Right atrium auricular region (tissue), 2 donors: Measurements from ENCODE around the gene WDR93. TPM values are rescaled to one million over a fixed set of nuclear protein-coding genes. Genes with fewer than 3 reads are reported as not detected.

Experiments used
- DNase-seq: peaks from one replicate; pipeline ENCODE4 v3.0.0-alpha.2; 2019; ENCODE audit warnings: low spot score
- H3K27ac ChIP-seq, 2 donors: fragments of 200-600 bp; sonication (generic); 1 replicate in 1 of 2; 2 replicates in 1 of 2; pipeline ENCODE4 v1.5.1; 2016 to 2019
- H3K27me3 ChIP-seq, 2 donors: fragments of 200-600 bp; sonication (generic); one replicate each; pipeline versions ENCODE4 v1.5.1 to v1.6.0; 2017 to 2019
- H3K36me3 ChIP-seq: fragments of 200-600 bp; sonication (generic); one replicate; pipeline ENCODE4 v1.5.1; 2016
- H3K4me1 ChIP-seq, 2 donors: fragments of 200-600 bp; sonication (generic); one replicate each; pipeline versions ENCODE4 v1.5.1 to v1.6.0; 2017 to 2019
- H3K4me3 ChIP-seq, 2 donors: fragments of 200-600 bp; sonication (generic); 1 replicate in 1 of 2; 2 replicates in 1 of 2; pipeline ENCODE4 v1.5.1; 2017 to 2019; ENCODE audit warnings: mild to moderate bottlenecking in 1 of 2, moderate library complexity in 1 of 2
- H3K9me3 ChIP-seq, 2 donors: fragments of 200-600 bp; sonication (generic); one replicate each; pipeline ENCODE4 v1.5.1; 2019
- total RNA-seq, 2 donors: library from RNA; depleted of rRNA; stranded (reverse); fragments of >200 nt; gene quantifications; one replicate each; pipeline ENCODE4 v1.1.0, GENCODE V29; 2016
- TF ChIP-seq, protein P1 (sequence below), 2 donors: fragments of 200-600 bp; sonication (generic); IDR thresholded peaks; one replicate each; pipeline ENCODE4 v1.5.1; 2019; ENCODE audit warnings: antibody characterized with exemption in 2 of 2

The WDR93 gene
- total RNA-seq, 2 donors from 2014 or later: 0.20 TPM; not detected in 1

DNA sequence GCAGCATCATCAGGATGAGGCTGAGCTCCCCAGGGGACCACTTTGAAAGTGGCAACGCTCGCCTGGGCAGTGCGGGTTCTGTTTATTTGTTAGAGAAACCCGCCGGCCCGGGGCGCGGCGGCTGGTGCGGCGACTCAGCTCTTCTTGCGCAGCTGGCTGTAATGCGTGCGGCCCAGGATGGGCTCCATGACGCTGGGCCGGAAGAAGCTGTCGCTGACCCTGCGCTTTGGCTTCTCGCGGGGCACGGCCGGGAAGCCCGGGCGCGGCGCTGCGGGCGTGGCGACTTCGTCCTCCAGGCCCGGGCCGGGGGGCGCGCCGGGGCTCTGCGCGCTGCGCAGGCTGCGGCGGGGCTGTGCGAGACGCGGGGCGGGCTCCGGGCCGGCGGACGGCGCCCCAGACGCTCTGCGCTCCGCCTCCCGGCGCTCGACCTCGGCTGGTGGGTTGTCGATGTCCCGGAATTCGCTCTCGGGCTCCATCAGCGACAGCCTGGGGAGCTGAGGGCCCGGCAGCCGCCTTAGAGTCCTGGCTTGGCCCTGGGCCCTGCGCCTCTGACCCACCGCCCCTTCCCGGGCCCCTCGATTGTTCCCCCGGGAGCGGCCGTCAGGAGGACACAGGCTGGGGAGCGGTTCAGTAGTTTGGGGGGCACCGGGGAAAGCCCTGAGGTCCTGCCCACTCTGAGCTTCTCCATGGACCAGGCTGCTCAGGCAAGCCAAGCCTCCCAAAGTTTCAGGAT is 25.0 kb upstream of the WDR93 start:
- Histone ChIP-seq H3K4me1 (peaks cover 0 to 28% of the 10 kb centered on the region in 2 donors), H3K9me3 (no peaks in the 10 kb centered on the region), H3K27ac (peak overlapping the region; percentile 82 to 92), H3K27me3 (no peaks in the 10 kb centered on the region), H3K36me3 (no peaks in the 10 kb centered on the region), H3K4me3 (peak overlapping the region; percentile 22 to 44)
- peak; percentile 79 for DNase-seq
- TF ChIP-seq, protein P1, sequence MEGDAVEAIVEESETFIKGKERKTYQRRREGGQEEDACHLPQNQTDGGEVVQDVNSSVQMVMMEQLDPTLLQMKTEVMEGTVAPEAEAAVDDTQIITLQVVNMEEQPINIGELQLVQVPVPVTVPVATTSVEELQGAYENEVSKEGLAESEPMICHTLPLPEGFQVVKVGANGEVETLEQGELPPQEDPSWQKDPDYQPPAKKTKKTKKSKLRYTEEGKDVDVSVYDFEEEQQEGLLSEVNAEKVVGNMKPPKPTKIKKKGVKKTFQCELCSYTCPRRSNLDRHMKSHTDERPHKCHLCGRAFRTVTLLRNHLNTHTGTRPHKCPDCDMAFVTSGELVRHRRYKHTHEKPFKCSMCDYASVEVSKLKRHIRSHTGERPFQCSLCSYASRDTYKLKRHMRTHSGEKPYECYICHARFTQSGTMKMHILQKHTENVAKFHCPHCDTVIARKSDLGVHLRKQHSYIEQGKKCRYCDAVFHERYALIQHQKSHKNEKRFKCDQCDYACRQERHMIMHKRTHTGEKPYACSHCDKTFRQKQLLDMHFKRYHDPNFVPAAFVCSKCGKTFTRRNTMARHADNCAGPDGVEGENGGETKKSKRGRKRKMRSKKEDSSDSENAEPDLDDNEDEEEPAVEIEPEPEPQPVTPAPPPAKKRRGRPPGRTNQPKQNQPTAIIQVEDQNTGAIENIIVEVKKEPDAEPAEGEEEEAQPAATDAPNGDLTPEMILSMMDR (IDR thresholded peaks at IDR 0.05): no peak

DNA sequence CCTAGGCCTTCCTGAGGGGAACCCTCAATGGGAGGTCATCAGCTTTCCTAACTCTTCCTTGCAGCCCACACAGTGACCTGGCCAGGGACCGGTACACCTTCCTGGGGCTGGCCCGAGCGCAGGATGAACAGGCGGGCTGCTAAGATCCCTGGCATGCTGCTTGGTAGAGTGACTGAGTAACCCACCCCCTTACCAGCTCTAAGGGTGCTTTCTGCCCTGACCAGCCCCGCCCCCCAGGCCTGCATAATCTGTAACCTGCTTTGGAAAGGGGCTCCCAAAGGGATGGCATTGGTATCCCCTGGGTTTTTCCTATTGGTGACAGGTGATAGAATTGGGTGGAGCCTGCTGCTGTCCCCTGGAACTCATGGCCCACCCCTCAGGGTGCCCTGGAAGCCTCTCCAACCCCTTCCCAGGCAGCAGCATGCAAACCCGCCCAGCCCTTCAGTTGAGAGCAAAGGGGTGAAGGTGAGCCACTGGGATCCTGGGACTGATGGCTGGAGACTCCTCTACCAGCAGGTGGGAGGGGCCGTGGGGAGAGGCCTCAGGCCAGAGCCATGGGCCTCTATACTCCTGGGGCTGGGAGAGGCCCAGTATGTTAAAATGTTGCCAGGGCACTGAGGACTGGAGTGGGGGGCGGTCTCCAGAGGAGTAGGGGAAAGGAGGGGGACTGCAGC is 24.3 kb upstream of the WDR93 start:
- DNase-seq: no peak
- Histone ChIP-seq H3K27ac (peak overlapping the region; percentile 82 to 92), H3K36me3 (no peaks in the 10 kb centered on the region), H3K4me3 (peak overlapping the region in 1 of 2 donors; percentile 44), H3K4me1 (peaks cover 0 to 28% of the 10 kb centered on the region in 2 donors), H3K27me3 (no peaks in the 10 kb centered on the region), H3K9me3 (no peaks in the 10 kb centered on the region)
- TF ChIP-seq, protein P1 (IDR thresholded peaks at IDR 0.05): no peak

DNA sequence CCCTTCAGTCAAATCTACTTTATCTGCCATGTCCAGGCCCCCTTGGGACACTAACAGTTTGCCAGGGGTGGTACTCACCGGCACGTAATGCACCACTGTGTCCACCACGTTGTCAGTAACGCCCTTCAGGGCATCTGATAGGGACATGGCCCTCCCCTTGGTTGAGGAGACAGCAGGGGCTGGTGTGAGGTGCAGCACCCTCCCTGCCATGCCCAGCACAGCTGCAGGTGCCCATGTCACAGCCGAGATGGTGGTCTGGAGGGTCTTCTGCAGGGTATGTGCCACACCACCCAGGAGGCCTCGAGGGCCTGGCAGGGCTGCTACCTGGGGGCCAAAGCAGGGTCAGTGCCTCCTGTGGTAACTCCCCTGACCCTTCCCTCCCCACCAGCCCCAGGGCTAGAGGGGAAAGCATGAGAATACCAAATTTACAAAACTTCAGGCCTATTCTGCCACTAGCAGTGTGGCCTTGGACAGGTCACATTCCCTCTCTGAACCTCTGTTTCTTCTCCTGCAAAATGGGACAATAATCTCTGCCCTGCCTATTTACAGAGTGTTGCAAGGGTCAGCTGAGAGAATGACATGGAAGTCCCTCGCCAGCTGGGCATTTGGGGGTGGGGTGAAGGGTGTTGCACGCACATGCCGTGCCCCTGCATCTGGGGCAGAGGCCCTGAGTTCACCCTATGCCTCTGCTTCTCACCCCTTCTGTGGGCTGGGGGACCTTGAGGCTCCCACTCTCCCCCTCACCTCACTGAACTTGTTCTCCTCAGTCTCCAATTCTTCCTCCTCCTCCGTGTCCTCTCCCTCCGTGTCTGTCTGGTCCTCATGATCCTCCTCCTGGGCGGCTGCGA is 23.5 kb upstream of the WDR93 start:
- TF ChIP-seq, protein P1 (IDR thresholded peaks at IDR 0.05): no peak
- no peaks in the 10 kb centered on the region for H3K9me3 ChIP-seq
- no peak for DNase-seq
- H3K4me1 ChIP-seq: peaks cover 0 to 28% of the 10 kb centered on the region in 2 donors
- no peak overlapping the region for H3K4me3 ChIP-seq
- H3K27me3 ChIP-seq: no peaks in the 10 kb centered on the region
- H3K36me3 ChIP-seq: no peaks in the 10 kb centered on the region
- no peak overlapping the region for H3K27ac ChIP-seq

DNA sequence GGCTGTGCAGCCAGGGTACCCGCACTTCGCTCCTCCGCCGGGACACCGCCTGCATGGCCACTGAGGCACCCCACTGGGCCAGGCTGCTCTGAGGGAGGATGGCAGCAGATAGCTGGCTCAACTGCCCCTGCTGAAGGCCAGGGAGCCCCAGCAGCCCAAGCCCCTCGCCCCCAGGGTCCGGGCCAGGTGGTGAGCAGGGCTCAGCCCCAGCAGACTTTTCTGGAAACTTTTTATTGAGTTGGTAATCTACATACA is 23.0 kb upstream of the WDR93 start:
- DNase-seq: no peak
- Histone ChIP-seq H3K36me3 (no peaks in the 10 kb centered on the region), H3K27me3 (no peaks in the 10 kb centered on the region), H3K9me3 (no peaks in the 10 kb centered on the region), H3K27ac (no peak overlapping the region), H3K4me1 (peaks cover 0 to 28% of the 10 kb centered on the region in 2 donors), H3K4me3 (no peak overlapping the region)
- TF ChIP-seq, protein P1 (IDR thresholded peaks at IDR 0.05): no peak

DNA sequence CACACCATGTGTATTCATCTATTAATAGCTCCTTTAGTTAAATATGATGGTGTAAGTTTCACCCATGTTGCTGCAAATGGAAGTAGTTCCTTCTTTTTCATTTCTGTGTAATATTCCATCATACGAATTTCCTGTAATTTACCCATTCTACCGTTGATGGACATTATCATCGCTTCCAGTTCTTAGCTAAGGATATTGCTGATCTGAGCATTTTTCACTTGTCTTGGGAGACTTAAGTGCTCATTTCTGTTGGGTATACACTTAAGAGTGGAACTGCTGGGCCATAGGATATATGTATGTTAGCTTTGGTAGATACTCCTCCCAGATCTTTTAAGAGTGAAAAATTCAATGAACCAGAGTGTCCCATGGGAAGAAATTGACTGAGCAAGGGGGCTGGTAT is 22.4 kb upstream of the WDR93 start:
- Histone ChIP-seq H3K9me3 (no peaks in the 10 kb centered on the region), H3K27ac (no peak overlapping the region), H3K4me3 (no peak overlapping the region), H3K4me1 (peaks cover 0 to 23% of the 10 kb centered on the region in 2 donors), H3K27me3 (no peaks in the 10 kb centered on the region), H3K36me3 (no peaks in the 10 kb centered on the region)
- TF ChIP-seq, protein P1 (IDR thresholded peaks at IDR 0.05): no peak
- no peak for DNase-seq
